ENCODE results near the gene GALK2. TPM values are rescaled to one million over a fixed set of nuclear protein-coding genes. Genes with fewer than 3 reads are reported as not detected.
"Not testable (repeated sequence)": the region's sequence is repeated elsewhere in the genome, so short reads cannot be mapped to it uniquely, and the experiment has no call there.

GALK2 gene
- total RNA-seq, 2 experiments from 2014 or later: 31.1 to 33.1 TPM

GRCh38 chr15:49191892-49192291 is 21.8 kb downstream of the GALK2 start:
- Mint-ChIP-seq H3K36me3 (peaks cover 2% of the 10 kb centered on the region), H3K4me1 (ENCODE audit: low read depth) (peaks cover 26% of the 10 kb centered on the region), H3K27ac (no peak overlapping the region), H3K9me3 (no peaks in the 10 kb centered on the region), H3K27me3 (no peaks in the 10 kb centered on the region), H3K4me3 (no peak overlapping the region)
- intact Hi-C loops (cut with micrococcal nuclease): no loop called here
- CTCF ChIA-PET: no interaction called here
- DNase-seq: no peak
- POLR2A ChIA-PET: no interaction called here

GRCh38 chr15:49196856-49197255 is 26.8 kb downstream of the GALK2 start:
- Mint-ChIP-seq H3K4me1 (ENCODE audit: low read depth) (peaks cover 6% of the 10 kb centered on the region), H3K9me3 (no peaks in the 10 kb centered on the region), H3K27me3 (no peaks in the 10 kb centered on the region), H3K36me3 (peaks cover 3% of the 10 kb centered on the region), H3K27ac (no peak overlapping the region), H3K4me3 (no peak overlapping the region)
- ChIA-PET POLR2A (no interaction called here), CTCF (no interaction called here)
- intact Hi-C loops (cut with micrococcal nuclease): no loop called here
- DNase-seq: no peak

GRCh38 chr15:49199666-49200065 is 29.6 kb downstream of the GALK2 start:
- Mint-ChIP-seq H3K27ac (no peak overlapping the region), H3K4me1 (ENCODE audit: low read depth) (peaks cover 4% of the 10 kb centered on the region), H3K36me3 (peaks cover 21% of the 10 kb centered on the region), H3K9me3 (peaks cover 1% of the 10 kb centered on the region), H3K4me3 (no peak overlapping the region), H3K27me3 (no peaks in the 10 kb centered on the region)
- no peak for DNase-seq
- intact Hi-C loops (cut with micrococcal nuclease): no loop called here
- POLR2A ChIA-PET: no interaction called here
- CTCF ChIA-PET: no interaction called here

- Mint-ChIP-seq H3K9me3 (peaks cover 8% of the 10 kb centered on the region), H3K27me3 (no peaks in the 10 kb centered on the region), H3K4me1 (ENCODE audit: low read depth) (peaks cover 4% of the 10 kb centered on the region), H3K4me3 (no peak overlapping the region), H3K27ac (no peak overlapping the region), H3K36me3 (peaks cover 28% of the 10 kb centered on the region)
- CTCF ChIA-PET: no interaction called here
- POLR2A ChIA-PET: interaction anchor here (0.7 kb wide), 1 partner anchor 430 kb away, joined by 3 read pairs; no protein-coding TSS in a partner anchor
- intact Hi-C loops (cut with micrococcal nuclease): no loop called here
- no peak for DNase-seq
These were observed 30.3 kb downstream of the GALK2 start for GRCh38 chr15:49200347-49200746.

- Mint-ChIP-seq H3K36me3 (peaks cover 76% of the 10 kb centered on the region), H3K9me3 (peaks cover 59% of the 10 kb centered on the region)
- CTCF ChIA-PET; DNase-seq; H3K4me1 Mint-ChIP-seq (ENCODE audit: low read depth); H3K27ac Mint-ChIP-seq; H3K4me3 Mint-ChIP-seq; H3K27me3 Mint-ChIP-seq; POLR2A ChIA-PET; intact Hi-C loops (cut with micrococcal nuclease): not testable (repeated sequence)
These were observed 38.1 kb downstream of the GALK2 start for GRCh38 chr15:49208102-49208501.

- peaks cover 31% of the 10 kb centered on the region for H3K9me3 Mint-ChIP-seq
- no peak for DNase-seq
- POLR2A ChIA-PET: no interaction called here
- H3K27me3 Mint-ChIP-seq: no peaks in the 10 kb centered on the region
- intact Hi-C loops (cut with micrococcal nuclease): no loop called here
- CTCF ChIA-PET: no interaction called here
- H3K36me3 Mint-ChIP-seq: peaks cover 43% of the 10 kb centered on the region
- H3K4me1 Mint-ChIP-seq (ENCODE audit: low read depth): peaks cover 3% of the 10 kb centered on the region
- no peak overlapping the region for H3K4me3 Mint-ChIP-seq
- no peak overlapping the region for H3K27ac Mint-ChIP-seq
These were observed 42.9 kb downstream of the GALK2 start for GRCh38 chr15:49212897-49213296.

GRCh38 chr15:49215768-49216739 is 46.0 kb downstream of the GALK2 start:
- Mint-ChIP-seq H3K36me3 (peaks cover 44% of the 10 kb centered on the region), H3K27me3 (no peaks in the 10 kb centered on the region)
- POLR2A ChIA-PET: no interaction called here

GRCh38 chr15:49223536-49224274 is 53.7 kb downstream of the GALK2 start:
- peaks cover 18% of the 10 kb centered on the region for H3K4me1 Mint-ChIP-seq (ENCODE audit: low read depth)
- CTCF ChIA-PET: no interaction called here
- no peak for DNase-seq
- peaks cover 19% of the 10 kb centered on the region for H3K9me3 Mint-ChIP-seq
- H3K27ac Mint-ChIP-seq: no peak overlapping the region
- POLR2A ChIA-PET: no interaction called here
- peaks cover 65% of the 10 kb centered on the region for H3K36me3 Mint-ChIP-seq
- intact Hi-C loops (cut with micrococcal nuclease): no loop called here
- H3K27me3 Mint-ChIP-seq: no peaks in the 10 kb centered on the region
- H3K4me3 Mint-ChIP-seq: no peak overlapping the region

More at GRCh38 chr15:49215768-49216739, 46.0 kb downstream of the GALK2 start:
- no peak overlapping the region for H3K27ac Mint-ChIP-seq
- H3K9me3 Mint-ChIP-seq: peaks cover 11% of the 10 kb centered on the region
- peaks cover 10% of the 10 kb centered on the region for H3K4me1 Mint-ChIP-seq (ENCODE audit: low read depth)
- intact Hi-C loops (cut with micrococcal nuclease): no loop called here
- no peak overlapping the region for H3K4me3 Mint-ChIP-seq
- no peak for DNase-seq
- CTCF ChIA-PET: no interaction called here

GRCh38 chr15:49225572-49226281 is 55.7 kb downstream of the GALK2 start:
- intact Hi-C loops (cut with micrococcal nuclease): no loop called here
- H3K27ac Mint-ChIP-seq: no peak overlapping the region
- POLR2A ChIA-PET: no interaction called here

GRCh38 chr15:49227602-49228001 is 57.6 kb downstream of the GALK2 start:
- ChIA-PET CTCF (no interaction called here), POLR2A (no interaction called here)
- Mint-ChIP-seq H3K27me3 (no peaks in the 10 kb centered on the region), H3K36me3 (peaks cover 61% of the 10 kb centered on the region), H3K4me3 (no peak overlapping the region), H3K4me1 (ENCODE audit: low read depth) (peaks cover 19% of the 10 kb centered on the region), H3K27ac (no peak overlapping the region), H3K9me3 (peaks cover 15% of the 10 kb centered on the region)
- intact Hi-C loops (cut with micrococcal nuclease): no loop called here
- DNase-seq: no peak

More at GRCh38 chr15:49225572-49226281, 55.7 kb downstream of the GALK2 start:
- no peak for DNase-seq
- CTCF ChIA-PET: interaction anchor here (0.8 kb wide), 1 partner anchor 363 kb away, joined by 4 read pairs; no protein-coding TSS in a partner anchor
- Mint-ChIP-seq H3K9me3 (peaks cover 15% of the 10 kb centered on the region), H3K36me3 (peaks cover 58% of the 10 kb centered on the region), H3K4me1 (ENCODE audit: low read depth) (peaks cover 22% of the 10 kb centered on the region), H3K4me3 (no peak overlapping the region), H3K27me3 (no peaks in the 10 kb centered on the region)

GRCh38 chr15:49229922-49230321 is 59.9 kb downstream of the GALK2 start:
- ChIA-PET POLR2A (no interaction called here), CTCF (no interaction called here)
- H3K27me3 Mint-ChIP-seq: no peaks in the 10 kb centered on the region
- DNase-seq: no peak
- H3K9me3 Mint-ChIP-seq: peaks cover 13% of the 10 kb centered on the region
- no peak overlapping the region for H3K4me3 Mint-ChIP-seq
- intact Hi-C loops (cut with micrococcal nuclease): no loop called here
- H3K36me3 Mint-ChIP-seq: peaks cover 63% of the 10 kb centered on the region
- no peak overlapping the region for H3K27ac Mint-ChIP-seq
- peaks cover 21% of the 10 kb centered on the region for H3K4me1 Mint-ChIP-seq (ENCODE audit: low read depth)

GRCh38 chr15:49232236-49232806 is 62.3 kb downstream of the GALK2 start:
- H3K9me3 Mint-ChIP-seq: peaks cover 13% of the 10 kb centered on the region
- H3K4me3 Mint-ChIP-seq: no peak overlapping the region
- H3K36me3 Mint-ChIP-seq: peaks cover 47% of the 10 kb centered on the region
- peaks cover 20% of the 10 kb centered on the region for H3K4me1 Mint-ChIP-seq (ENCODE audit: low read depth)
- intact Hi-C loops (cut with micrococcal nuclease): no loop called here
- ChIA-PET POLR2A (no interaction called here), CTCF (interaction anchor here (1.4 kb wide), 1 partner anchor 190 kb away, joined by 4 read pairs; no protein-coding TSS in a partner anchor)
- no peaks in the 10 kb centered on the region for H3K27me3 Mint-ChIP-seq
- DNase-seq: no peak
- H3K27ac Mint-ChIP-seq: no peak overlapping the region

Data from activated CD4-positive, alpha-beta memory T cell treated with anti-CD3 and anti-CD28 coated beads for 36 hours (primary cell).